ENCODE data around the gene KRTAP16-1.

Gene KRTAP16-1

GRCh38 chr17:41331606-41332005 lies 22.5 kb upstream of the KRTAP16-1 start:
- H3K4me1 ChIP-seq (ENCODE audit: control insufficient read depth in 2 of 2, insufficient read depth in 2 of 2, low read length in 2 of 2): no peaks in the 10 kb centered on the region
- H3K9me3 ChIP-seq (ENCODE audit: control insufficient read depth in 2 of 2, low read length in 2 of 2): no peaks in the 10 kb centered on the region
- H3K27me3 ChIP-seq (ENCODE audit: control insufficient read depth in 2 of 2, insufficient read depth in 2 of 2, low read length in 2 of 2): no peaks in the 10 kb centered on the region
- H3K9ac ChIP-seq (ENCODE audit: low read depth in 1 of 2, low read length in 2 of 2): no peak overlapping the region
- H3K27ac ChIP-seq (ENCODE audit: low read depth in 2 of 2, low read length in 2 of 2): no peak overlapping the region
- no peaks in the 10 kb centered on the region for H3K36me3 ChIP-seq (ENCODE audit: control insufficient read depth in 2 of 2, insufficient read depth in 2 of 2, low read length in 2 of 2)
- no peak overlapping the region for H3K4me3 ChIP-seq (ENCODE audit: low read length in 2 of 2)

- no peaks in the 10 kb centered on the region for H3K36me3 ChIP-seq (ENCODE audit: control insufficient read depth in 2 of 2, insufficient read depth in 2 of 2, low read length in 2 of 2)
- no peak overlapping the region for H3K9ac ChIP-seq (ENCODE audit: low read depth in 1 of 2, low read length in 2 of 2)
- H3K4me3 ChIP-seq (ENCODE audit: low read length in 2 of 2): no peak overlapping the region
- H3K4me1 ChIP-seq (ENCODE audit: control insufficient read depth in 2 of 2, insufficient read depth in 2 of 2, low read length in 2 of 2): no peaks in the 10 kb centered on the region
- H3K27ac ChIP-seq (ENCODE audit: low read depth in 2 of 2, low read length in 2 of 2): no peak overlapping the region
- H3K9me3 ChIP-seq (ENCODE audit: control insufficient read depth in 2 of 2, low read length in 2 of 2): no peaks in the 10 kb centered on the region
- no peaks in the 10 kb centered on the region for H3K27me3 ChIP-seq (ENCODE audit: control insufficient read depth in 2 of 2, insufficient read depth in 2 of 2, low read length in 2 of 2)
Observed at GRCh38 chr17:41329279-41329948, 20.3 kb upstream of the KRTAP16-1 start.

GRCh38 chr17:41328207-41328606 lies 19.1 kb upstream of the KRTAP16-1 start:
- Histone ChIP-seq H3K4me3 (ENCODE audit: low read length in 2 of 2) (no peak overlapping the region), H3K27me3 (ENCODE audit: control insufficient read depth in 2 of 2, insufficient read depth in 2 of 2, low read length in 2 of 2) (no peaks in the 10 kb centered on the region), H3K9me3 (ENCODE audit: control insufficient read depth in 2 of 2, low read length in 2 of 2) (no peaks in the 10 kb centered on the region), H3K4me1 (ENCODE audit: control insufficient read depth in 2 of 2, insufficient read depth in 2 of 2, low read length in 2 of 2) (no peaks in the 10 kb centered on the region), H3K36me3 (ENCODE audit: control insufficient read depth in 2 of 2, insufficient read depth in 2 of 2, low read length in 2 of 2) (no peaks in the 10 kb centered on the region), H3K27ac (ENCODE audit: low read depth in 2 of 2, low read length in 2 of 2) (no peak overlapping the region), H3K9ac (ENCODE audit: low read depth in 1 of 2, low read length in 2 of 2) (no peak overlapping the region)

- Histone ChIP-seq H3K4me3 (ENCODE audit: low read length in 2 of 2) (no peak overlapping the region), H3K27me3 (ENCODE audit: control insufficient read depth in 2 of 2, insufficient read depth in 2 of 2, low read length in 2 of 2) (no peaks in the 10 kb centered on the region), H3K4me1 (ENCODE audit: control insufficient read depth in 2 of 2, insufficient read depth in 2 of 2, low read length in 2 of 2) (no peaks in the 10 kb centered on the region), H3K36me3 (ENCODE audit: control insufficient read depth in 2 of 2, insufficient read depth in 2 of 2, low read length in 2 of 2) (no peaks in the 10 kb centered on the region), H3K9me3 (ENCODE audit: control insufficient read depth in 2 of 2, low read length in 2 of 2) (no peaks in the 10 kb centered on the region), H3K9ac (ENCODE audit: low read depth in 1 of 2, low read length in 2 of 2) (no peak overlapping the region), H3K27ac (ENCODE audit: low read depth in 2 of 2, low read length in 2 of 2) (no peak overlapping the region)
Observed at GRCh38 chr17:41327411-41328120, 18.5 kb upstream of the KRTAP16-1 start.

- Histone ChIP-seq H3K9ac (ENCODE audit: low read depth in 1 of 2, low read length in 2 of 2) (no peak overlapping the region), H3K36me3 (ENCODE audit: control insufficient read depth in 2 of 2, insufficient read depth in 2 of 2, low read length in 2 of 2) (no peaks in the 10 kb centered on the region), H3K27me3 (ENCODE audit: control insufficient read depth in 2 of 2, insufficient read depth in 2 of 2, low read length in 2 of 2) (no peaks in the 10 kb centered on the region)
Observed at GRCh38 chr17:41326173-41327145, 17.4 kb upstream of the KRTAP16-1 start.

GRCh38 chr17:41325611-41326010 lies 16.5 kb upstream of the KRTAP16-1 start:
- no peak overlapping the region for H3K4me3 ChIP-seq (ENCODE audit: low read length in 2 of 2)
- H3K9ac ChIP-seq (ENCODE audit: low read depth in 1 of 2, low read length in 2 of 2): no peak overlapping the region
- H3K27ac ChIP-seq (ENCODE audit: low read depth in 2 of 2, low read length in 2 of 2): no peak overlapping the region
- H3K27me3 ChIP-seq (ENCODE audit: control insufficient read depth in 2 of 2, insufficient read depth in 2 of 2, low read length in 2 of 2): no peaks in the 10 kb centered on the region
- H3K9me3 ChIP-seq (ENCODE audit: control insufficient read depth in 2 of 2, low read length in 2 of 2): no peaks in the 10 kb centered on the region
- H3K4me1 ChIP-seq (ENCODE audit: control insufficient read depth in 2 of 2, insufficient read depth in 2 of 2, low read length in 2 of 2): no peaks in the 10 kb centered on the region
- no peaks in the 10 kb centered on the region for H3K36me3 ChIP-seq (ENCODE audit: control insufficient read depth in 2 of 2, insufficient read depth in 2 of 2, low read length in 2 of 2)

More at GRCh38 chr17:41326173-41327145, 17.4 kb upstream of the KRTAP16-1 start:
- Histone ChIP-seq H3K27ac (ENCODE audit: low read depth in 2 of 2, low read length in 2 of 2) (no peak overlapping the region), H3K9me3 (ENCODE audit: control insufficient read depth in 2 of 2, low read length in 2 of 2) (no peaks in the 10 kb centered on the region), H3K4me1 (ENCODE audit: control insufficient read depth in 2 of 2, insufficient read depth in 2 of 2, low read length in 2 of 2) (no peaks in the 10 kb centered on the region), H3K4me3 (ENCODE audit: low read length in 2 of 2) (no peak overlapping the region)

- Histone ChIP-seq H3K9me3 (ENCODE audit: control insufficient read depth in 2 of 2, low read length in 2 of 2) (no peaks in the 10 kb centered on the region), H3K4me1 (ENCODE audit: control insufficient read depth in 2 of 2, insufficient read depth in 2 of 2, low read length in 2 of 2) (no peaks in the 10 kb centered on the region)
Observed at GRCh38 chr17:41325126-41325525, 16.0 kb upstream of the KRTAP16-1 start.

GRCh38 chr17:41324180-41325075 lies 15.3 kb upstream of the KRTAP16-1 start:
- no peaks in the 10 kb centered on the region for H3K27me3 ChIP-seq (ENCODE audit: control insufficient read depth in 2 of 2, insufficient read depth in 2 of 2, low read length in 2 of 2)
- no peak overlapping the region for H3K9ac ChIP-seq (ENCODE audit: low read depth in 1 of 2, low read length in 2 of 2)
- H3K9me3 ChIP-seq (ENCODE audit: control insufficient read depth in 2 of 2, low read length in 2 of 2): no peaks in the 10 kb centered on the region
- no peak overlapping the region for H3K4me3 ChIP-seq (ENCODE audit: low read length in 2 of 2)
- no peaks in the 10 kb centered on the region for H3K36me3 ChIP-seq (ENCODE audit: control insufficient read depth in 2 of 2, insufficient read depth in 2 of 2, low read length in 2 of 2)
- H3K4me1 ChIP-seq (ENCODE audit: control insufficient read depth in 2 of 2, insufficient read depth in 2 of 2, low read length in 2 of 2): no peaks in the 10 kb centered on the region
- H3K27ac ChIP-seq (ENCODE audit: low read depth in 2 of 2, low read length in 2 of 2): no peak overlapping the region

More at GRCh38 chr17:41325126-41325525, 16.0 kb upstream of the KRTAP16-1 start:
- Histone ChIP-seq H3K36me3 (ENCODE audit: control insufficient read depth in 2 of 2, insufficient read depth in 2 of 2, low read length in 2 of 2) (no peaks in the 10 kb centered on the region), H3K4me3 (ENCODE audit: low read length in 2 of 2) (no peak overlapping the region), H3K27ac (ENCODE audit: low read depth in 2 of 2, low read length in 2 of 2) (no peak overlapping the region), H3K27me3 (ENCODE audit: control insufficient read depth in 2 of 2, insufficient read depth in 2 of 2, low read length in 2 of 2) (no peaks in the 10 kb centered on the region), H3K9ac (ENCODE audit: low read depth in 1 of 2, low read length in 2 of 2) (no peak overlapping the region)
